CD4-positive, alpha-beta memory T cell (primary cell): ENCODE data around the gene ABTB2. TPM values are rescaled to one million over a fixed set of nuclear protein-coding genes. Genes with fewer than 3 reads are reported as not detected.

ENCODE experiments used
- CTCF ChIA-PET: fragments of 350-600 bp; sonication (Branson Sonifier 250); formaldehyde crosslinking; loops from one replicate; lab custom pipeline; 2021; ENCODE audit warnings: inconsistent platforms; ENCODE audit not compliant: partially characterized antibody; lab: Charles Lee
- POLR2A ChIA-PET: fragments of 350-600 bp; sonication (Branson Sonifier 250); formaldehyde crosslinking; loops from one replicate; lab custom pipeline; 2021; ENCODE audit not compliant: partially characterized antibody; lab: Charles Lee
- DNase-seq, 5 donors: peaks; one replicate each; pipeline versions ENCODE4 v3.0.0 to v3.0.0-alpha.2; 2020 to 2022; ENCODE audit warnings: mixed read lengths in 1 of 5
- H3K27ac ChIP-seq: one replicate; pipeline ENCODE4 v1.7.0; 2013; ENCODE audit warnings: low read depth, low read length
- H3K27me3 ChIP-seq: 2 replicates; pipeline ENCODE4 v1.7.0; 2013; ENCODE audit warnings: mild to moderate bottlenecking, low read length, moderate library complexity; ENCODE audit not compliant: insufficient read depth
- H3K36me3 ChIP-seq: 2 replicates; pipeline ENCODE4 v1.7.0; 2013; ENCODE audit warnings: mild to moderate bottlenecking, low read length, moderate library complexity; ENCODE audit not compliant: insufficient read depth
- H3K4me1 ChIP-seq: 2 replicates; pipeline ENCODE4 v1.7.0; 2013; ENCODE audit warnings: mild to moderate bottlenecking, low read length, moderate library complexity; ENCODE audit not compliant: insufficient read depth
- H3K4me3 ChIP-seq, 2 donors: one replicate each; pipeline ENCODE4 v1.7.0; 2013; ENCODE audit warnings: low read length in 2 of 2, mild to moderate bottlenecking in 1 of 2
- H3K9me3 ChIP-seq, 2 donors: one replicate each; pipeline ENCODE4 v1.7.0; 2013; ENCODE audit warnings: low read length in 2 of 2, control low read depth in 1 of 2; ENCODE audit not compliant: control insufficient read depth in 1 of 2
- H3K27ac Mint-ChIP-seq, 7 donors: one replicate each; pipeline ENCODE4 v1.8.0; 2020 to 2021; ENCODE audit warnings: mixed read lengths in 7 of 7, mild to moderate bottlenecking in 6 of 7, inconsistent platforms in 3 of 7, moderate library complexity in 3 of 7
- H3K27me3 Mint-ChIP-seq, 2 donors: one replicate each; pipeline ENCODE4 v1.8.0; 2020 to 2021; ENCODE audit warnings: mixed read lengths in 2 of 2
- H3K36me3 Mint-ChIP-seq, 2 donors: one replicate each; pipeline ENCODE4 v1.8.0; 2020 to 2021; ENCODE audit warnings: mixed read lengths in 2 of 2, inconsistent platforms in 1 of 2, mild to moderate bottlenecking in 1 of 2
- H3K4me1 Mint-ChIP-seq, 4 donors: one replicate each; pipeline ENCODE4 v1.8.0; 2020 to 2021; ENCODE audit warnings: mixed read lengths in 4 of 4, mild to moderate bottlenecking in 1 of 4
- H3K4me3 Mint-ChIP-seq, 8 donors: one replicate each; pipeline ENCODE4 v1.8.0; 2020 to 2021; ENCODE audit warnings: mixed read lengths in 8 of 8, mild to moderate bottlenecking in 7 of 8, moderate library complexity in 6 of 8, inconsistent platforms in 3 of 8
- H3K9me3 Mint-ChIP-seq, 8 donors: one replicate each; pipeline ENCODE4 v1.8.0; 2020 to 2021; ENCODE audit warnings: mixed read lengths in 8 of 8, mild to moderate bottlenecking in 5 of 8, inconsistent platforms in 3 of 8, moderate library complexity in 1 of 8
- intact Hi-C: fragments of 100-400 bp; cut with micrococcal nuclease; formaldehyde crosslinking; loops from one replicate; pipeline ENCODE4 v1.15.1; 2023
- polyA plus RNA-seq, 2 donors: library from polyadenylated mRNA; unstranded; fragments of 300-500 nt; fragmentation: Illumina TruSeq; gene quantifications; one replicate each; pipeline ENCODE4 v1.2.3, GENCODE V29; 2021
- total RNA-seq, 2 experiments: library from RNA; stranded (reverse); gene quantifications; one replicate each; pipeline ENCODE4 v1.2.3, GENCODE V29; 2021

Gene ABTB2
- total and polyA plus RNA-seq, 4 experiments from 2014 or later = 0.35 to 0.39 TPM; not detected in 2

- no peaks in the 10 kb centered on the region for H3K36me3 Mint-ChIP-seq
- DNase-seq = no peak
- no peaks in the 10 kb centered on the region for H3K9me3 Mint-ChIP-seq
- no peaks in the 10 kb centered on the region for H3K4me1 ChIP-seq
- peak overlapping the region in 1 of 7 donors; percentile 84 for H3K27ac Mint-ChIP-seq
- H3K27me3 Mint-ChIP-seq = peaks cover 0 to 2% of the 10 kb centered on the region in 2 donors
- no peaks in the 10 kb centered on the region for H3K9me3 ChIP-seq
- ChIA-PET POLR2A (no interaction called here), CTCF (no interaction called here)
- peaks cover 0 to 2% (median 0%) of the 10 kb centered on the region in 4 donors for H3K4me1 Mint-ChIP-seq
- H3K36me3 ChIP-seq = no peaks in the 10 kb centered on the region
- no peaks in the 10 kb centered on the region for H3K27me3 ChIP-seq
- intact Hi-C loops = no loop called here
- no peak overlapping the region for H3K4me3 Mint-ChIP-seq
- H3K4me3 ChIP-seq = no peak overlapping the region
- no peak overlapping the region for H3K27ac ChIP-seq
Measured at GRCh38 chr11:34339149-34340064, 18.4 kb downstream of the ABTB2 start.

DNA sequence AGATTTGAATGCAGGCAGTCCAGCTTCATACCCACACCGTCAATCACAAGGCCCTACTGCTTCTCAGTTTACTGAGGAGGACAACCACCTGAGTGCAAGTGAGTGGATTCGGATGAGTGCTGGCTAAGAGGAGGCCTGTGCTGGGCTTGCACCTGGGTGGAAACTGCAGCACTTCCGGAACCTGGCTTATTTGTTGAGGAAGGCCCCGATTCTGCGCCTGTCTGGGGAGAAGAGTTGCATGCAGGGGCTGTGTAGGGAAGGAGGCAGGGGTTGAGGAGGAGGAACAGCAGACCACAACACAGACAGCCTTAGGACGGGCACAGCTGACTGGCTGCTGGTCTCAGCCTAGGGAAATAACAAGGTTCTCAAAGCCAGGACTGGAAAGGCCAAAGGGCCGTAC is 20.8 kb downstream of the ABTB2 start:
- intact Hi-C loops = no loop called here
- Histone ChIP-seq H3K36me3 (no peaks in the 10 kb centered on the region), H3K9me3 (no peaks in the 10 kb centered on the region), H3K27ac (no peak overlapping the region), H3K4me1 (no peaks in the 10 kb centered on the region), H3K27me3 (no peaks in the 10 kb centered on the region), H3K4me3 (no peak overlapping the region)
- Mint-ChIP-seq H3K27me3 (peaks cover 2 to 3% of the 10 kb centered on the region in 2 donors), H3K27ac (no peak overlapping the region), H3K4me1 (peaks cover 0 to 2% (median 0%) of the 10 kb centered on the region in 4 donors), H3K36me3 (no peaks in the 10 kb centered on the region), H3K4me3 (no peak overlapping the region), H3K9me3 (no peaks in the 10 kb centered on the region)
- no peak for DNase-seq
- ChIA-PET CTCF (interaction anchor here (1.2 to 2.2 kb wide), 3 partner anchors 8 to 163 kb away, joined by 3 to 4 read pairs (median 3); partner anchors contain the start of gene ABTB2), POLR2A (no interaction called here)

GRCh38 chr11:34335801-34336200 is 22.0 kb downstream of the ABTB2 start:
- no peak overlapping the region for H3K27ac ChIP-seq
- no peaks in the 10 kb centered on the region for H3K36me3 ChIP-seq
- Mint-ChIP-seq H3K9me3 (no peaks in the 10 kb centered on the region), H3K4me3 (no peak overlapping the region), H3K4me1 (peaks cover 0 to 2% (median 0%) of the 10 kb centered on the region in 4 donors), H3K27me3 (peaks cover 3 to 7% of the 10 kb centered on the region in 2 donors), H3K27ac (no peak overlapping the region), H3K36me3 (no peaks in the 10 kb centered on the region)
- H3K27me3 ChIP-seq = no peaks in the 10 kb centered on the region
- POLR2A ChIA-PET = no interaction called here
- no peaks in the 10 kb centered on the region for H3K9me3 ChIP-seq
- no peaks in the 10 kb centered on the region for H3K4me1 ChIP-seq
- intact Hi-C loops = no loop called here
- CTCF ChIA-PET = interaction anchor here (1.2 to 2.2 kb wide), 3 partner anchors 9 to 161 kb away, joined by 3 to 4 read pairs (median 3); partner anchors contain the start of gene ABTB2
- no peak overlapping the region for H3K4me3 ChIP-seq
- no peak for DNase-seq

DNA sequence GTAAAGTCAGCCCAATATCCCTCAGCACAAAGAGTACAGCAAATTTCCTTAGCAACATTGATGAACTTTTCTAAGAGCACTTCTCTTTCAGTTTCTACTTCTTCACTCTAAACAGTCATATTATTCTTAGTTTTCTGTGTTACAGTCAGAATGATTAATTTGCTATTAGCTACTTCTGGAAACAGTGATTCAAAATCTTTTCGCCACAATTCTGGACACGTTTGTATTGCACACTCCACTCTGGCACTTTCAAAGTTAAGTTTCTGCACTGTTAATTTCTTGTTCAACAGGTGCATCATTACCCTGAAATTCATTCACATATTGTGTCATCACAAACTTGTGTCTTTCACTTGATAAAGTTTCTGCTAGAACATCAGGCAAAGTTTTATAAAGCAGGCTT is 22.5 kb downstream of the ABTB2 start:
- Mint-ChIP-seq H3K4me3 (no peak overlapping the region), H3K9me3 (no peaks in the 10 kb centered on the region), H3K27me3 (peaks cover 4 to 7% of the 10 kb centered on the region in 2 donors), H3K27ac (no peak overlapping the region), H3K36me3 (no peaks in the 10 kb centered on the region), H3K4me1 (peaks cover 0 to 2% (median 0%) of the 10 kb centered on the region in 4 donors)
- Histone ChIP-seq H3K4me1 (no peaks in the 10 kb centered on the region), H3K36me3 (no peaks in the 10 kb centered on the region), H3K9me3 (no peaks in the 10 kb centered on the region), H3K27ac (no peak overlapping the region), H3K4me3 (no peak overlapping the region), H3K27me3 (no peaks in the 10 kb centered on the region)
- ChIA-PET CTCF (interaction anchor here (2.2 kb wide), 1 partner anchor 161 kb away, joined by 4 read pairs; no protein-coding TSS in a partner anchor), POLR2A (no interaction called here)
- DNase-seq = no peak
- intact Hi-C loops = no loop called here

GRCh38 chr11:34333787-34334186 is 24.0 kb downstream of the ABTB2 start:
- no peaks in the 10 kb centered on the region for H3K4me1 Mint-ChIP-seq
- no peaks in the 10 kb centered on the region for H3K9me3 ChIP-seq
- intact Hi-C loops = no loop called here
- no peaks in the 10 kb centered on the region for H3K27me3 ChIP-seq
- H3K4me3 ChIP-seq = no peak overlapping the region
- ChIA-PET CTCF (interaction anchor here (1.2 kb wide), 1 partner anchor 9 kb away, joined by 3 read pairs; no protein-coding TSS in a partner anchor), POLR2A (no interaction called here)
- peaks cover 4 to 7% of the 10 kb centered on the region in 2 donors for H3K27me3 Mint-ChIP-seq
- H3K9me3 Mint-ChIP-seq = no peaks in the 10 kb centered on the region
- no peaks in the 10 kb centered on the region for H3K4me1 ChIP-seq
- no peak overlapping the region for H3K27ac ChIP-seq
- DNase-seq = no peak
- H3K4me3 Mint-ChIP-seq = no peak overlapping the region
- H3K36me3 ChIP-seq = no peaks in the 10 kb centered on the region
- H3K27ac Mint-ChIP-seq = no peak overlapping the region
- no peaks in the 10 kb centered on the region for H3K36me3 Mint-ChIP-seq

GRCh38 chr11:34332524-34332923 is 25.3 kb downstream of the ABTB2 start:
- no peak overlapping the region for H3K27ac Mint-ChIP-seq
- H3K4me1 Mint-ChIP-seq = no peaks in the 10 kb centered on the region
- Histone ChIP-seq H3K27me3 (no peaks in the 10 kb centered on the region), H3K4me1 (no peaks in the 10 kb centered on the region), H3K9me3 (no peaks in the 10 kb centered on the region), H3K27ac (no peak overlapping the region), H3K4me3 (no peak overlapping the region), H3K36me3 (no peaks in the 10 kb centered on the region)
- intact Hi-C loops = no loop called here
- CTCF ChIA-PET = no interaction called here
- H3K27me3 Mint-ChIP-seq = peaks cover 7% of the 10 kb centered on the region in 2 donors
- no peak for DNase-seq
- POLR2A ChIA-PET = no interaction called here
- H3K36me3 Mint-ChIP-seq = no peaks in the 10 kb centered on the region
- no peak overlapping the region for H3K4me3 Mint-ChIP-seq
- no peaks in the 10 kb centered on the region for H3K9me3 Mint-ChIP-seq

- ChIA-PET CTCF (no interaction called here), POLR2A (no interaction called here)
- Mint-ChIP-seq H3K4me3 (no peak overlapping the region), H3K27me3 (peaks cover 7% of the 10 kb centered on the region in 2 donors), H3K27ac (no peak overlapping the region), H3K9me3 (no peaks in the 10 kb centered on the region), H3K36me3 (no peaks in the 10 kb centered on the region), H3K4me1 (no peaks in the 10 kb centered on the region)
- intact Hi-C loops = no loop called here
- no peaks in the 10 kb centered on the region for H3K9me3 ChIP-seq
- H3K4me3 ChIP-seq = no peak overlapping the region
- H3K36me3 ChIP-seq = no peaks in the 10 kb centered on the region
- DNase-seq = no peak
- H3K27ac ChIP-seq = no peak overlapping the region
- no peaks in the 10 kb centered on the region for H3K4me1 ChIP-seq
- H3K27me3 ChIP-seq = no peaks in the 10 kb centered on the region
Measured at GRCh38 chr11:34331736-34332135, 26.1 kb downstream of the ABTB2 start.
